RWPE1 (cell line): Measurements from ENCODE around the gene CYP19A1.

ENCODE experiments used
- CTCF ChIA-PET: fragments of 350-600 bp; sonication (Branson Sonifier 250); formaldehyde crosslinking; extraction: SDS; loops from one replicate; lab custom pipeline; 2021; lab: Yijun Ruan, JAX
- POLR2A ChIA-PET: fragments of 400-600 bp; formaldehyde crosslinking; extraction: SDS; loops from one replicate; lab custom pipeline; 2020; ENCODE audit warnings: antibody characterized with exemption; ENCODE audit not compliant: low non-redundant PET; lab: Yijun Ruan, JAX
- DNase-seq: peaks from one replicate; pipeline ENCODE4 v3.0.0; 2012; ENCODE audit warnings: low spot score
- H3K27ac ChIP-seq: fragments of 450-650 bp; 2 replicates; pipeline ENCODE4 v1.5.1; 2017
- CTCF ChIP-seq: fragments of 450-650 bp; conservative IDR thresholded peaks from 2 replicates; pipeline ENCODE4 v1.5.1; 2017; ENCODE audit warnings: low read depth, mild to moderate bottlenecking

CYP19A1 gene

GRCh38 chr15:51374131-51374530, 35.7 kb upstream of the CYP19A1 start:
- no peak for TF ChIP-seq CTCF
- no peak for DNase-seq
- no peak overlapping the region for H3K27ac ChIP-seq
- POLR2A ChIA-PET, result no interaction called here
- CTCF ChIA-PET, result interaction anchor here (0.6 to 1.5 kb wide), 3 partner anchors 211 to 352 kb away, joined by 3 to 8 read pairs (median 7); no protein-coding TSS in a partner anchor

GRCh38 chr15:51371266-51371665, 32.9 kb upstream of the CYP19A1 start:
- DNase-seq, result no peak
- no peak overlapping the region for H3K27ac ChIP-seq
- no peak for TF ChIP-seq CTCF
- ChIA-PET CTCF (interaction anchor here (0.8 kb wide), 1 partner anchor 32 kb away, joined by 4 read pairs; no protein-coding TSS in a partner anchor), POLR2A (no interaction called here)

GRCh38 chr15:51369451-51369761, 31.0 kb upstream of the CYP19A1 start:
- CTCF ChIA-PET, result interaction anchor here (0.6 to 1.5 kb wide), 3 partner anchors 83 to 228 kb away, joined by 3 to 5 read pairs (median 3); no protein-coding TSS in a partner anchor
- TF ChIP-seq CTCF, result no peak
- H3K27ac ChIP-seq, result no peak overlapping the region
- POLR2A ChIA-PET, result no interaction called here
- no peak for DNase-seq

GRCh38 chr15:51368751-51369450, 30.5 kb upstream of the CYP19A1 start:
- DNase-seq, result no peak
- CTCF ChIA-PET, result interaction anchor here (0.6 to 1.5 kb wide), 3 partner anchors 82 to 228 kb away, joined by 3 to 5 read pairs (median 3); no protein-coding TSS in a partner anchor
- no peak overlapping the region for H3K27ac ChIP-seq
- TF ChIP-seq CTCF, result no peak
- POLR2A ChIA-PET, result no interaction called here

GRCh38 chr15:51368307-51368706, 29.9 kb upstream of the CYP19A1 start:
- POLR2A ChIA-PET, result no interaction called here
- CTCF ChIA-PET, result interaction anchor here (1.1 to 1.5 kb wide), 2 partner anchors 81 to 205 kb away, joined by 3 to 5 read pairs; no protein-coding TSS in a partner anchor
- no peak for DNase-seq
- H3K27ac ChIP-seq, result no peak overlapping the region
- TF ChIP-seq CTCF, result no peak

GRCh38 chr15:51367322-51367976, 29.1 kb upstream of the CYP19A1 start:
- DNase-seq, result no peak
- peak overlapping the region; percentile 55 for H3K27ac ChIP-seq
- ChIA-PET CTCF (no interaction called here), POLR2A (no interaction called here)
- TF ChIP-seq CTCF, result no peak
